ENCODE data around the gene OR1J4. TPM values are rescaled to one million over a fixed set of nuclear protein-coding genes. Genes with fewer than 3 reads are reported as not detected.

Gene OR1J4
- not detected in 2 replicates for total RNA-seq

GRCh38 chr9:122518841-122519240 lies at the start of gene OR1J4:
TSS of gene OR1J4 (plus strand) at chr9:122519141. CDS start at chr9:122519141, 0 bp downstream.

GRCh38 chr9:122477826-122478225 lies 41.1 kb upstream of the OR1J4 start, which contains the start of gene OR1J1:
TSS of gene OR1J1 (minus strand) at chr9:122477926. CDS start at chr9:122477926, 0 bp downstream.

GRCh38 chr9:122510502-122510901 lies 8.4 kb upstream of the OR1J4 start, which contains the start of gene OR1J2:
TSS of gene OR1J2 (plus strand) at chr9:122510802. CDS start at chr9:122510802, 0 bp downstream.

GRCh38 chr9:122527193-122527592 lies 8.3 kb downstream of the OR1J4 start, which contains the start of gene OR1N1:
TSS of gene OR1N1 (minus strand) at chr9:122527293. CDS start at chr9:122527293, 0 bp downstream.

GRCh38 chr9:122552812-122553211 lies 33.9 kb downstream of the OR1J4 start, which contains the start of gene OR1N2:
TSS of gene OR1N2 (plus strand) at chr9:122553112. CDS start at chr9:122553212, 100 bp downstream.

Other genes with a start within 250 kb of the OR1J4 start
- gene PTGS1, start 148.1 kb upstream of the OR1J4 start, total RNA-seq = 4.6 and 39.2 TPM in 2 replicates
- not detected in 2 replicates for gene OR1J1, start 41.2 kb upstream of the OR1J4 start, total RNA-seq
- gene OR1J2, start 8.3 kb upstream of the OR1J4 start, total RNA-seq = not detected in 2 replicates
- gene OR1N1, start 8.2 kb downstream of the OR1J4 start, total RNA-seq = not detected in 2 replicates
- not detected in 2 replicates for gene OR1N2, start 34.0 kb downstream of the OR1J4 start, total RNA-seq
- not detected in 2 replicates for gene OR1L8, start 64.2 kb downstream of the OR1J4 start, total RNA-seq
- not detected in 2 replicates for gene OR1Q1, start 95.6 kb downstream of the OR1J4 start, total RNA-seq
- gene OR1B1, start 138.5 kb downstream of the OR1J4 start, total RNA-seq = not detected in 2 replicates
- not detected in 2 replicates for gene OR1L1, start 142.6 kb downstream of the OR1J4 start, total RNA-seq
- not detected in 2 replicates for gene OR1L3, start 156.0 kb downstream of the OR1J4 start, total RNA-seq
- gene OR1L4, start 204.8 kb downstream of the OR1J4 start, total RNA-seq = not detected in 2 replicates
- gene OR1L6, start 223.2 kb downstream of the OR1J4 start, total RNA-seq = not detected in 2 replicates

Measured in placental pericyte (primary cell).